ENCODE results near the gene SLC35C1. TPM values are rescaled to one million over a fixed set of nuclear protein-coding genes. Genes with fewer than 3 reads are reported as not detected.
A peak's percentile ranks its signal among the peaks of the same experiment; 100 is the strongest.

SLC35C1 gene
- 10 to 100 TPM; 12.0 to 15.1 TPM for total RNA-seq

- no peaks in the 10 kb centered on the region for H3K27me3 Mint-ChIP-seq (ENCODE audit: low read depth)
- peak within 1 kb of the TSS; percentile 90 to 95 for H3K4me3 Mint-ChIP-seq
- peak within 1 kb of the TSS; percentile 89 for H3K27ac Mint-ChIP-seq
- ATAC-seq (replicated peaks in 1 of 2) (peak; percentile 94 to 96), DNase-seq (peak; percentile 98)
- H3K4me1 Mint-ChIP-seq (ENCODE audit: low read depth) = peaks cover 36% of the 10 kb centered on the region
- H3K36me3 Mint-ChIP-seq (ENCODE audit: insufficient read depth in 2 of 2) = peaks cover 1 to 2% of the 10 kb centered on the region in 2 donors
- H3K9me3 Mint-ChIP-seq = peaks cover 0 to 2% of the 10 kb centered on the region in 2 donors
Observed at GRCh38 chr11:45804761-45805304, at the start of gene SLC35C1. TSS of gene SLC35C1 (plus strand) at chr11:45805149. CDS start at chr11:45805802, 653 bp downstream.

- H3K36me3 Mint-ChIP-seq (ENCODE audit: insufficient read depth in 2 of 2) = no peaks in the 10 kb centered on the region
- H3K9me3 Mint-ChIP-seq = no peaks in the 10 kb centered on the region
- DNase-seq (no peak), ATAC-seq (replicated peaks in 1 of 2) (no peak)
- H3K4me1 Mint-ChIP-seq (ENCODE audit: low read depth) = no peaks in the 10 kb centered on the region
- H3K27me3 Mint-ChIP-seq (ENCODE audit: low read depth) = peaks cover 15% of the 10 kb centered on the region
- no peak overlapping the region for H3K4me3 Mint-ChIP-seq
- H3K27ac Mint-ChIP-seq = no peak overlapping the region
Observed at GRCh38 chr11:45755281-45755859, 49.6 kb upstream of the SLC35C1 start.

- DNase-seq (no peak), ATAC-seq (replicated peaks in 1 of 2) (no peak)
- H3K9me3 Mint-ChIP-seq = no peaks in the 10 kb centered on the region
- no peak overlapping the region for H3K27ac Mint-ChIP-seq
- peaks cover 11% of the 10 kb centered on the region for H3K27me3 Mint-ChIP-seq (ENCODE audit: low read depth)
- H3K4me3 Mint-ChIP-seq = no peak overlapping the region
- no peaks in the 10 kb centered on the region for H3K4me1 Mint-ChIP-seq (ENCODE audit: low read depth)
- H3K36me3 Mint-ChIP-seq (ENCODE audit: insufficient read depth in 2 of 2) = no peaks in the 10 kb centered on the region
Observed at GRCh38 chr11:45756384-45757010, 48.5 kb upstream of the SLC35C1 start.

- no peak for ATAC-seq (replicated peaks in 1 of 2)
- H3K27me3 Mint-ChIP-seq (ENCODE audit: low read depth) = peaks cover 11% of the 10 kb centered on the region
Observed at GRCh38 chr11:45757672-45758071, 47.3 kb upstream of the SLC35C1 start.

GRCh38 chr11:45761659-45762058, 43.3 kb upstream of the SLC35C1 start:
- Mint-ChIP-seq H3K27ac (no peak overlapping the region), H3K36me3 (ENCODE audit: insufficient read depth in 2 of 2) (no peaks in the 10 kb centered on the region), H3K9me3 (no peaks in the 10 kb centered on the region), H3K4me3 (no peak overlapping the region), H3K27me3 (ENCODE audit: low read depth) (peaks cover 29% of the 10 kb centered on the region), H3K4me1 (ENCODE audit: low read depth) (no peaks in the 10 kb centered on the region)
- no peak for ATAC-seq (replicated peaks in 1 of 2)
- no peak for DNase-seq

More at GRCh38 chr11:45757672-45758071, 47.3 kb upstream of the SLC35C1 start:
- no peaks in the 10 kb centered on the region for H3K9me3 Mint-ChIP-seq
- no peak overlapping the region for H3K27ac Mint-ChIP-seq
- no peaks in the 10 kb centered on the region for H3K36me3 Mint-ChIP-seq (ENCODE audit: insufficient read depth in 2 of 2)
- no peak overlapping the region for H3K4me3 Mint-ChIP-seq
- no peaks in the 10 kb centered on the region for H3K4me1 Mint-ChIP-seq (ENCODE audit: low read depth)
- DNase-seq = no peak

GRCh38 chr11:45765107-45765668, 39.8 kb upstream of the SLC35C1 start:
- Mint-ChIP-seq H3K36me3 (ENCODE audit: insufficient read depth in 2 of 2) (no peaks in the 10 kb centered on the region), H3K4me3 (no peak overlapping the region), H3K27ac (no peak overlapping the region), H3K4me1 (ENCODE audit: low read depth) (no peaks in the 10 kb centered on the region), H3K9me3 (no peaks in the 10 kb centered on the region), H3K27me3 (ENCODE audit: low read depth) (peaks cover 18% of the 10 kb centered on the region)
- ATAC-seq (replicated peaks in 1 of 2) (no peak), DNase-seq (no peak)

- H3K27me3 Mint-ChIP-seq (ENCODE audit: low read depth) = peaks cover 18% of the 10 kb centered on the region
- no peak overlapping the region for H3K27ac Mint-ChIP-seq
- H3K36me3 Mint-ChIP-seq (ENCODE audit: insufficient read depth in 2 of 2) = no peaks in the 10 kb centered on the region
- ATAC-seq (replicated peaks in 1 of 2) (no peak), DNase-seq (no peak)
- H3K4me1 Mint-ChIP-seq (ENCODE audit: low read depth) = peaks cover 3% of the 10 kb centered on the region
- no peaks in the 10 kb centered on the region for H3K9me3 Mint-ChIP-seq
- H3K4me3 Mint-ChIP-seq = no peak overlapping the region
Observed at GRCh38 chr11:45765836-45766235, 39.1 kb upstream of the SLC35C1 start.

- peaks cover 18% of the 10 kb centered on the region for H3K27me3 Mint-ChIP-seq (ENCODE audit: low read depth)
- H3K4me1 Mint-ChIP-seq (ENCODE audit: low read depth) = peaks cover 9% of the 10 kb centered on the region
- no peak overlapping the region for H3K4me3 Mint-ChIP-seq
- DNase-seq = no peak
- ATAC-seq (replicated peaks in 1 of 2) = no peak
- no peak overlapping the region for H3K27ac Mint-ChIP-seq
- H3K9me3 Mint-ChIP-seq = no peaks in the 10 kb centered on the region
- H3K36me3 Mint-ChIP-seq (ENCODE audit: insufficient read depth in 2 of 2) = no peaks in the 10 kb centered on the region
Observed at GRCh38 chr11:45766469-45766868, 38.5 kb upstream of the SLC35C1 start.

GRCh38 chr11:45768486-45768885, 36.5 kb upstream of the SLC35C1 start:
- Mint-ChIP-seq H3K27me3 (ENCODE audit: low read depth) (peaks cover 10% of the 10 kb centered on the region), H3K36me3 (ENCODE audit: insufficient read depth in 2 of 2) (no peaks in the 10 kb centered on the region), H3K9me3 (no peaks in the 10 kb centered on the region), H3K4me3 (no peak overlapping the region), H3K4me1 (ENCODE audit: low read depth) (peaks cover 18% of the 10 kb centered on the region), H3K27ac (no peak overlapping the region)
- ATAC-seq (replicated peaks in 1 of 2) = no peak
- DNase-seq = no peak

GRCh38 chr11:45769960-45770359, 35.0 kb upstream of the SLC35C1 start:
- Mint-ChIP-seq H3K27ac (peak overlapping the region; percentile 34), H3K36me3 (ENCODE audit: insufficient read depth in 2 of 2) (no peaks in the 10 kb centered on the region), H3K4me1 (ENCODE audit: low read depth) (peaks cover 18% of the 10 kb centered on the region), H3K27me3 (ENCODE audit: low read depth) (no peaks in the 10 kb centered on the region), H3K4me3 (no peak overlapping the region), H3K9me3 (no peaks in the 10 kb centered on the region)
- ATAC-seq (replicated peaks in 1 of 2) (no peak), DNase-seq (no peak)

GRCh38 chr11:45771193-45771565, 33.8 kb upstream of the SLC35C1 start:
- Mint-ChIP-seq H3K4me3 (peak overlapping the region; percentile 94 to 97), H3K9me3 (no peaks in the 10 kb centered on the region), H3K27ac (no peak overlapping the region), H3K27me3 (ENCODE audit: low read depth) (no peaks in the 10 kb centered on the region), H3K4me1 (ENCODE audit: low read depth) (peaks cover 18% of the 10 kb centered on the region), H3K36me3 (ENCODE audit: insufficient read depth in 2 of 2) (no peaks in the 10 kb centered on the region)
- DNase-seq = peak; percentile 73 to 77
- ATAC-seq (replicated peaks in 1 of 2) = peak; percentile 58 to 60

- ATAC-seq (replicated peaks in 1 of 2) = peak; percentile 94 to 96
- Mint-ChIP-seq H3K9me3 (no peaks in the 10 kb centered on the region), H3K27ac (peak overlapping the region; percentile 9), H3K36me3 (ENCODE audit: insufficient read depth in 2 of 2) (no peaks in the 10 kb centered on the region), H3K4me1 (ENCODE audit: low read depth) (peaks cover 18% of the 10 kb centered on the region), H3K4me3 (peak overlapping the region; percentile 94 to 97), H3K27me3 (ENCODE audit: low read depth) (no peaks in the 10 kb centered on the region)
- peak; percentile 89 to 90 for DNase-seq
Observed at GRCh38 chr11:45771566-45772448, 33.1 kb upstream of the SLC35C1 start.

- no peaks in the 10 kb centered on the region for H3K36me3 Mint-ChIP-seq (ENCODE audit: insufficient read depth in 2 of 2)
- no peaks in the 10 kb centered on the region for H3K27me3 Mint-ChIP-seq (ENCODE audit: low read depth)
- no peak for ATAC-seq (replicated peaks in 1 of 2)
- H3K4me3 Mint-ChIP-seq = peak overlapping the region in 1 of 2 donors; percentile 94
- peaks cover 18% of the 10 kb centered on the region for H3K4me1 Mint-ChIP-seq (ENCODE audit: low read depth)
- H3K27ac Mint-ChIP-seq = no peak overlapping the region
- DNase-seq = no peak
- H3K9me3 Mint-ChIP-seq = no peaks in the 10 kb centered on the region
Observed at GRCh38 chr11:45772449-45772774, 32.5 kb upstream of the SLC35C1 start.
